Tibial artery (tissue), 4 donors: ENCODE measurements around the gene EPN1.

Experiments used
- DNase-seq, 2 donors: peaks; one replicate each; pipeline ENCODE4 v3.0.0-alpha.2; 2019
- H3K27ac ChIP-seq, 2 donors: fragments of 200-600 bp; sonication (generic) in 1 of 2; 1 replicate in 1 of 2; 2 replicates in 1 of 2; pipeline ENCODE4 v1.5.1; 2018 to 2019; ENCODE audit warnings: mild to moderate bottlenecking in 1 of 2
- H3K27me3 ChIP-seq, 2 donors: fragments of 200-600 bp; sonication (generic) in 1 of 2; one replicate each; pipeline versions ENCODE4 v1.5.1 to v1.6.0; 2016 to 2019
- H3K36me3 ChIP-seq, 3 donors: fragments of 200-600 bp; sonication (generic) in 2 of 3; one replicate each; pipeline ENCODE4 v1.5.1; 2016 to 2019; ENCODE audit warnings: mild to moderate bottlenecking in 2 of 3
- H3K4me1 ChIP-seq, 4 donors: fragments of 200-600 bp; sonication (generic) in 2 of 4; 1 replicate in 3 of 4; 2 replicates in 1 of 4; pipeline ENCODE4 v1.5.1; 2016 to 2019
- H3K4me3 ChIP-seq, 2 donors: fragments of 200-600 bp; sonication (generic) in 1 of 2; 1 replicate in 1 of 2; 2 replicates in 1 of 2; pipeline ENCODE4 v1.5.1; 2018 to 2019; ENCODE audit warnings: mild to moderate bottlenecking in 2 of 2
- H3K9me3 ChIP-seq, 3 donors: fragments of 200-600 bp; sonication (generic) in 1 of 3; one replicate each; pipeline ENCODE4 v1.5.1; 2016 to 2019
- intact Hi-C: fragments of 100-400 bp; cut with DNase I; formaldehyde crosslinking; loops from one replicate; pipeline ENCODE4 v1.15.0; 2023; ENCODE audit warnings: low total_unique reads
- TF ChIP-seq, protein P1 (sequence below), 2 experiments: fragments of 200-600 bp in 1 of 2; fragments of 450-650 bp in 1 of 2; IDR thresholded peaks; one replicate each; pipeline ENCODE4 v1.5.1; 2017 to 2019; ENCODE audit warnings: antibody characterized with exemption in 2 of 2, mild to moderate bottlenecking in 1 of 2, moderate library complexity in 1 of 2

EPN1 gene

DNA sequence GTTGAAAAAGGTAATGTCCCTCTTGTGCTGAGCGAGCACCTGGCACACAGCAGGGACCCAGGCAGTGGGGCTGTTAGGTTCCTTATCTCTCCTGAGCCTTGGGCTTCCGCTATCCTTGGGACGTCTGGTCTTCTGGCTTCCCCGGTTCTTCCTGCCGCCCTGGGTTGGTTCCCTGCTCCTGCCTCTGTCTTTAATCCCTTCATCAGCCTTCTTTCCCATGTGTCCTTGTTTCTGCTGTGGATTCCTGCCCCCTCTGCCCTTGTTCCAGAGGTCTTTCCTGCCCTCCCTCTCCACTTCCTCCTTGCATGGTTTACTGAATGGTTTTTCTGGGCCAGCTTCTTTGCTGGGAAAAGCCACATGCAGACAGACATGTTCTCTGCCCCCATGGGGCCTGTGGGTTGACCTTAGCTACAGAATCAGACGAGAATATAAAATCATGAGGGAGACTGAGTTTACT is 2.6 kb downstream of the EPN1 start:
- DNase-seq: no peak
- H3K4me3 ChIP-seq: no peak overlapping the region
- H3K27me3 ChIP-seq: no peaks in the 10 kb centered on the region
- intact Hi-C loops: no loop called here
- no peaks in the 10 kb centered on the region for H3K9me3 ChIP-seq
- peaks cover 37 to 63% (median 48%) of the 10 kb centered on the region in 3 donors for H3K36me3 ChIP-seq
- no peak overlapping the region for H3K27ac ChIP-seq
- TF ChIP-seq, protein P1, sequence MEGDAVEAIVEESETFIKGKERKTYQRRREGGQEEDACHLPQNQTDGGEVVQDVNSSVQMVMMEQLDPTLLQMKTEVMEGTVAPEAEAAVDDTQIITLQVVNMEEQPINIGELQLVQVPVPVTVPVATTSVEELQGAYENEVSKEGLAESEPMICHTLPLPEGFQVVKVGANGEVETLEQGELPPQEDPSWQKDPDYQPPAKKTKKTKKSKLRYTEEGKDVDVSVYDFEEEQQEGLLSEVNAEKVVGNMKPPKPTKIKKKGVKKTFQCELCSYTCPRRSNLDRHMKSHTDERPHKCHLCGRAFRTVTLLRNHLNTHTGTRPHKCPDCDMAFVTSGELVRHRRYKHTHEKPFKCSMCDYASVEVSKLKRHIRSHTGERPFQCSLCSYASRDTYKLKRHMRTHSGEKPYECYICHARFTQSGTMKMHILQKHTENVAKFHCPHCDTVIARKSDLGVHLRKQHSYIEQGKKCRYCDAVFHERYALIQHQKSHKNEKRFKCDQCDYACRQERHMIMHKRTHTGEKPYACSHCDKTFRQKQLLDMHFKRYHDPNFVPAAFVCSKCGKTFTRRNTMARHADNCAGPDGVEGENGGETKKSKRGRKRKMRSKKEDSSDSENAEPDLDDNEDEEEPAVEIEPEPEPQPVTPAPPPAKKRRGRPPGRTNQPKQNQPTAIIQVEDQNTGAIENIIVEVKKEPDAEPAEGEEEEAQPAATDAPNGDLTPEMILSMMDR (IDR thresholded peaks at IDR 0.05): no peak
- peaks cover 0 to 48% (median 40%) of the 10 kb centered on the region in 4 donors for H3K4me1 ChIP-seq

DNA sequence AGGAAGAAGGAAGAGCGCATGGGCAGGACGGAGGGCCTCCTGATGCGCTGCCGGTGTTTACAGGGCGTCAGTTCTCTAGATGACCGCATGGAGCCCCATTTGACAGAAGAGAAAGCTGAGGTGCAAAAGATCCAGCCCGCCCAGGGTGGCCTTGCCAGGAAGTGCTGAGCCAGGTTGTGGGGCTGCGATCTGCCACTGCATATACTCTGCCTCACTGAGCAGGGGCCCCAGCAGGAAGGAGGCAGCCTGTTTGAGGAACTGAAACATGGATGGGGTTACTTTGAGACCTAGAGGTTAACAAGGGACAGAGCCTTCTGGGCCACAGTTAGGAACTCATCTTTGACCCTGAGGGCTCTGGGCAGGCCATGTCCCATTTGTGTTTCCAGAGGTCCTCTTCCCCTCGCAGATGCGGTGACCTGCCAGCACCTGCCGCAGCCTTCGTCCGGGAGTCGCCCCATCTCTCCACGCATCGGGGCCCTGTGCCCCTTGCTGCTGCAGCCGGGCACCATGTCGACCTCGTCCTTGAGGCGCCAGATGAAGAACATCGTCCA is 3.2 kb downstream of the EPN1 start:
- Histone ChIP-seq H3K36me3 (peaks cover 37 to 69% (median 49%) of the 10 kb centered on the region in 3 donors), H3K27ac (no peak overlapping the region), H3K9me3 (no peaks in the 10 kb centered on the region), H3K27me3 (no peaks in the 10 kb centered on the region), H3K4me3 (no peak overlapping the region), H3K4me1 (peaks cover 0 to 48% (median 40%) of the 10 kb centered on the region in 4 donors)
- TF ChIP-seq, protein P1 (IDR thresholded peaks at IDR 0.05): no peak
- peak in 1 of 2 donors; percentile 62 for DNase-seq
- intact Hi-C loops: no loop called here

DNA sequence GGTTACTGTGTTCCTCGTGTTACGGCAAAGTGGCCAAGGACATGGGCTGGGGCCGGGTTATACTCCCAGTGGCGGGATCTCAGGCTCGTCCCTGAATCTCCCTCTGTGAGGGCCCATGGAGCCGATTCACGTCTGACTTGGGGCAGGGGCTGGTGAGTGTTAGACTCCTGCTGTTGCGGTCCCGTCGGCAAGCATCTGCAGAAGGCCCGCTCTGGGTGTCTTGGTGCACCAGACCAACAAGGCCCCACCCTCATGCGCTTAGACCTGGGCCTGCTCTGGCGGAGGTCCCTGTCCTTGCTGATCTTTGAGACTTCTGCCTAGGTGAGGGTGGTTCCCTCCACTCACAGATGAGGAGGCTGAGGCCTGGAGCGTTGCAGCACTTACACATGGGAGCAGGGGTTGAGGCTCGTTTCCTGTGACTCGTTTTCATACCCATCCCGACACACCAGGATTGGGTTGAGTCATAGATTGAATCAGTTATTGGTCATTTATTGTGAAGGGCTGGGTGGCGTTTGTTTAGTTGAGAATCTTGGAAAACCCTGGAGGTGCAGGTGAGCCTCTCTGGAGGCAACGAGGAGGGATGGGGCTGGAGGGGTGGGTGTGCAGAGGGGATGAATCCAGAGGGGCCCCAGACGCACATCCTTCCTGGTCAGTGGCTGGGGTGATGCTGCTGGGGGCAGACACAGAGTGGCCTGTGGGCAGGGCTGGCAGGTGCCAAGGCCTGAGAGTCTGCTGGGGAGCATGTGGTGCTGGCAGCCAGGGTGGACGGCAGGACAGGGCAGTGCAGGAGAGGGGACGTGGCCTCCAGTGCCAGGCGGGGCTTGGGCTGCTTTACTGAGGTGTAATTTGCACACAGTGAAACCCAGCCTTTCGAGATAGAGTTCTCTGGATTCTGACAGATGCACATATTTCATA is 4.6 kb downstream of the EPN1 start:
- Histone ChIP-seq H3K27ac (no peak overlapping the region), H3K36me3 (peaks cover 29 to 72% (median 62%) of the 10 kb centered on the region in 3 donors), H3K27me3 (no peaks in the 10 kb centered on the region), H3K4me3 (no peak overlapping the region), H3K9me3 (no peaks in the 10 kb centered on the region), H3K4me1 (peaks cover 0 to 39% (median 32%) of the 10 kb centered on the region in 4 donors)
- TF ChIP-seq, protein P1 (IDR thresholded peaks at IDR 0.05): no peak
- no peak for DNase-seq
- intact Hi-C loops: no loop called here

DNA sequence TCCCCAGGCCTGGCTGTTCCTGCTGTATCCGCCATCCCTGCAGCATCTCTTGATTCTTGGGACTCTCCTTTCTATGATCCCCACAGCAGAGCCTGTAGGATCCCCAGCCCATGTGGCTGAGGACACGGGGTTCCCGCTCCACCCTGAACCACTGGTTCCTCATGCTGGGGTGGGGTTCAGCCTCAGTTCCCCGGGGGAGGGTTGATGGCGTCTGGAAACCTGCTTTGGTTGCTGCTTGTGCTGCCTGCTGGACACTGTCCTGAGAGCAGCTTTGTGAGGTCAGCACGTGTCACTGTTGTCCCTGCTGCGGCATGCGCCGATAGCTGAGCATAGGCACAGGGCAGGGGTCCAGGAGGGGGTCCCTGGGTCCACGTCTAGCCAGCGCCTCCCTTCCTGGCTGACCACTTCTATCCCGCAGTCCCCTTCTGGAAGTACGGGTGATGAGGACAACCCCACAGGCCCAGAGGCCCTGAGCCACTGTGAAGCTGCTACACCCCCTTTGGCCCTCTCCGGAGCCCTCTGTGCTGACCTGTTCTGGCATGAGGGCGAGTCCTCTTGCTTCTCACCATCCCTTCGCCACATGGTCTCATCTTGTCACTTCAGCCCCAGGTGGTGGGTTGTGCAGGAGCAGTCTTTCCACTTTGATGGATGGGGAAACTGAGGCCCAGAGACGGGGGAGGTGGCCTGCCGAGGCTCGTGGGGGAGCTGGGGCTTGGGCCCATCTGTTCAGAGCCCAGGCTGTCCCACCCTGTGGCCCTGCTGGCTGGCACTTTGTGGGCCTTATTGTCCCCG is 5.5 kb downstream of the EPN1 start:
- Histone ChIP-seq H3K27ac (no peak overlapping the region), H3K9me3 (no peaks in the 10 kb centered on the region), H3K4me3 (no peak overlapping the region), H3K4me1 (peaks cover 0 to 36% (median 31%) of the 10 kb centered on the region in 4 donors), H3K27me3 (no peaks in the 10 kb centered on the region), H3K36me3 (peaks cover 38 to 81% (median 72%) of the 10 kb centered on the region in 3 donors)
- intact Hi-C loops: no loop called here
- DNase-seq: no peak
- TF ChIP-seq, protein P1 (IDR thresholded peaks at IDR 0.05): no peak
